ENCODE results near the gene CPVL.

The CPVL gene

GRCh38 chr7:29063236-29063635 lies 83.1 kb downstream of the CPVL start:
- Mint-ChIP-seq H3K4me3 (no peak overlapping the region), H3K36me3 (ENCODE audit: insufficient read depth) (peaks cover 3% of the 10 kb centered on the region), H3K27ac (no peak overlapping the region), H3K27me3 (peaks cover 34 to 40% of the 10 kb centered on the region in 2 donors), H3K9me3 (peaks cover 7 to 10% of the 10 kb centered on the region in 2 donors), H3K4me1 (ENCODE audit: low read depth in 2 of 2) (no peaks in the 10 kb centered on the region)
- no peak for ATAC-seq (replicated peaks)
- no peak for DNase-seq

GRCh38 chr7:29053105-29053872 lies 93.0 kb downstream of the CPVL start:
- Mint-ChIP-seq H3K4me1 (ENCODE audit: low read depth in 2 of 2) (no peaks in the 10 kb centered on the region), H3K9me3 (peaks cover 0 to 8% of the 10 kb centered on the region in 2 donors), H3K4me3 (no peak overlapping the region), H3K36me3 (ENCODE audit: insufficient read depth) (no peaks in the 10 kb centered on the region), H3K27ac (no peak overlapping the region), H3K27me3 (peaks cover 10 to 13% of the 10 kb centered on the region in 2 donors)
- DNase-seq (no peak), ATAC-seq (replicated peaks) (no peak)

- H3K27me3 Mint-ChIP-seq, result peaks cover 41 to 45% of the 10 kb centered on the region in 2 donors
- peaks cover 4% of the 10 kb centered on the region for H3K36me3 Mint-ChIP-seq (ENCODE audit: insufficient read depth)
- no peak for ATAC-seq (replicated peaks)
- H3K27ac Mint-ChIP-seq, result no peak overlapping the region
- no peak overlapping the region for H3K4me3 Mint-ChIP-seq
- no peak for DNase-seq
- H3K4me1 Mint-ChIP-seq (ENCODE audit: low read depth in 2 of 2), result no peaks in the 10 kb centered on the region
- H3K9me3 Mint-ChIP-seq, result no peaks in the 10 kb centered on the region
Observed at GRCh38 chr7:29046978-29047377, 99.4 kb downstream of the CPVL start.

- H3K4me1 Mint-ChIP-seq (ENCODE audit: low read depth in 2 of 2), result no peaks in the 10 kb centered on the region
- no peaks in the 10 kb centered on the region for H3K9me3 Mint-ChIP-seq
- ATAC-seq (replicated peaks) (no peak), DNase-seq (no peak)
- H3K36me3 Mint-ChIP-seq (ENCODE audit: insufficient read depth), result peaks cover 4% of the 10 kb centered on the region
- H3K27ac Mint-ChIP-seq, result no peak overlapping the region
- H3K4me3 Mint-ChIP-seq, result no peak overlapping the region
- H3K27me3 Mint-ChIP-seq, result peaks cover 41 to 45% of the 10 kb centered on the region in 2 donors
Observed at GRCh38 chr7:29045258-29046086, 100.9 kb downstream of the CPVL start.

GRCh38 chr7:29044554-29044953 lies 101.8 kb downstream of the CPVL start:
- no peaks in the 10 kb centered on the region for H3K9me3 Mint-ChIP-seq
- no peak overlapping the region for H3K27ac Mint-ChIP-seq
- H3K27me3 Mint-ChIP-seq, result peaks cover 40 to 44% of the 10 kb centered on the region in 2 donors
- no peaks in the 10 kb centered on the region for H3K4me1 Mint-ChIP-seq (ENCODE audit: low read depth in 2 of 2)
- peaks cover 4% of the 10 kb centered on the region for H3K36me3 Mint-ChIP-seq (ENCODE audit: insufficient read depth)
- no peak overlapping the region for H3K4me3 Mint-ChIP-seq
- no peak for ATAC-seq (replicated peaks)
- DNase-seq, result no peak

GRCh38 chr7:29043576-29043975 lies 102.8 kb downstream of the CPVL start:
- Mint-ChIP-seq H3K27me3 (peaks cover 30 to 35% of the 10 kb centered on the region in 2 donors), H3K27ac (no peak overlapping the region), H3K4me1 (ENCODE audit: low read depth in 2 of 2) (no peaks in the 10 kb centered on the region), H3K9me3 (no peaks in the 10 kb centered on the region), H3K36me3 (ENCODE audit: insufficient read depth) (peaks cover 4% of the 10 kb centered on the region), H3K4me3 (no peak overlapping the region)
- ATAC-seq (replicated peaks), result no peak
- no peak for DNase-seq

- Mint-ChIP-seq H3K4me1 (ENCODE audit: low read depth in 2 of 2) (no peaks in the 10 kb centered on the region), H3K9me3 (no peaks in the 10 kb centered on the region), H3K36me3 (ENCODE audit: insufficient read depth) (peaks cover under 1% of the 10 kb centered on the region), H3K4me3 (no peak overlapping the region), H3K27me3 (peaks cover 23 to 35% of the 10 kb centered on the region in 2 donors), H3K27ac (no peak overlapping the region)
- ATAC-seq (replicated peaks) (no peak), DNase-seq (no peak)
Observed at GRCh38 chr7:29042824-29043231, 103.5 kb downstream of the CPVL start.

GRCh38 chr7:29041991-29042390 lies 104.3 kb downstream of the CPVL start:
- peaks cover 18 to 32% of the 10 kb centered on the region in 2 donors for H3K27me3 Mint-ChIP-seq
- H3K9me3 Mint-ChIP-seq, result no peaks in the 10 kb centered on the region
- no peak overlapping the region for H3K27ac Mint-ChIP-seq
- no peaks in the 10 kb centered on the region for H3K4me1 Mint-ChIP-seq (ENCODE audit: low read depth in 2 of 2)
- no peak for DNase-seq
- ATAC-seq (replicated peaks), result no peak
- no peaks in the 10 kb centered on the region for H3K36me3 Mint-ChIP-seq (ENCODE audit: insufficient read depth)
- H3K4me3 Mint-ChIP-seq, result no peak overlapping the region

GRCh38 chr7:29040579-29040925 lies 105.8 kb downstream of the CPVL start:
- Mint-ChIP-seq H3K36me3 (ENCODE audit: insufficient read depth) (no peaks in the 10 kb centered on the region), H3K27me3 (peaks cover 18 to 25% of the 10 kb centered on the region in 2 donors)

GRCh38 chr7:29039821-29040578 lies 106.3 kb downstream of the CPVL start:
- H3K36me3 Mint-ChIP-seq (ENCODE audit: insufficient read depth), result no peaks in the 10 kb centered on the region
- DNase-seq (no peak), ATAC-seq (replicated peaks) (no peak)
- H3K27me3 Mint-ChIP-seq, result peaks cover 18 to 24% of the 10 kb centered on the region in 2 donors
- no peak overlapping the region for H3K27ac Mint-ChIP-seq
- no peaks in the 10 kb centered on the region for H3K9me3 Mint-ChIP-seq
- no peaks in the 10 kb centered on the region for H3K4me1 Mint-ChIP-seq (ENCODE audit: low read depth in 2 of 2)
- H3K4me3 Mint-ChIP-seq, result no peak overlapping the region

More at GRCh38 chr7:29040579-29040925, 105.8 kb downstream of the CPVL start:
- no peak overlapping the region for H3K4me3 Mint-ChIP-seq
- DNase-seq (no peak), ATAC-seq (replicated peaks) (no peak)
- no peaks in the 10 kb centered on the region for H3K9me3 Mint-ChIP-seq
- H3K27ac Mint-ChIP-seq, result no peak overlapping the region
- no peaks in the 10 kb centered on the region for H3K4me1 Mint-ChIP-seq (ENCODE audit: low read depth in 2 of 2)

- ATAC-seq (replicated peaks), result peak; percentile 68
- Mint-ChIP-seq H3K4me3 (no peak overlapping the region), H3K27ac (no peak overlapping the region), H3K36me3 (ENCODE audit: insufficient read depth) (no peaks in the 10 kb centered on the region), H3K27me3 (peaks cover 12 to 14% of the 10 kb centered on the region in 2 donors), H3K4me1 (ENCODE audit: low read depth in 2 of 2) (no peaks in the 10 kb centered on the region), H3K9me3 (no peaks in the 10 kb centered on the region)
- DNase-seq, result peak in 1 of 3 experiments; percentile 7
Observed at GRCh38 chr7:29038463-29038862, 107.9 kb downstream of the CPVL start.

GRCh38 chr7:29035044-29035740 lies 111.1 kb downstream of the CPVL start:
- H3K4me1 Mint-ChIP-seq (ENCODE audit: low read depth in 2 of 2), result no peaks in the 10 kb centered on the region
- H3K9me3 Mint-ChIP-seq, result no peaks in the 10 kb centered on the region
- H3K36me3 Mint-ChIP-seq (ENCODE audit: insufficient read depth), result no peaks in the 10 kb centered on the region
- ATAC-seq (replicated peaks), result peak; percentile 72
- H3K27ac Mint-ChIP-seq, result no peak overlapping the region
- H3K27me3 Mint-ChIP-seq, result no peaks in the 10 kb centered on the region
- H3K4me3 Mint-ChIP-seq, result no peak overlapping the region
- DNase-seq, result no peak

GRCh38 chr7:29033584-29033983 lies 112.8 kb downstream of the CPVL start:
- Mint-ChIP-seq H3K27ac (no peak overlapping the region), H3K4me1 (ENCODE audit: low read depth in 2 of 2) (no peaks in the 10 kb centered on the region), H3K36me3 (ENCODE audit: insufficient read depth) (no peaks in the 10 kb centered on the region), H3K4me3 (no peak overlapping the region), H3K9me3 (peaks cover 0 to 1% of the 10 kb centered on the region in 2 donors), H3K27me3 (peaks cover 0 to under 1% of the 10 kb centered on the region in 2 donors)
- ATAC-seq (replicated peaks), result no peak
- DNase-seq, result no peak

All from effector memory CD8-positive, alpha-beta T cell (primary cell).